ENCODE data around the gene KRT31. TPM values are rescaled to one million over a fixed set of nuclear protein-coding genes. Genes with fewer than 3 reads are reported as not detected.
"Not testable (repeated sequence)": the region's sequence is repeated elsewhere in the genome, so short reads cannot be mapped to it uniquely, and the experiment has no call there.

The KRT31 gene
- total and polyA plus RNA-seq, 2 donors (not counting 1 experiment from before 2014, with no cell fraction given): not detected

GRCh38 chr17:41351177-41351576 lies 46.2 kb downstream of the KRT31 start:
- DNase-seq (no peak), ATAC-seq (ENCODE audit: low read depth) (no peak)
- Histone ChIP-seq H3K9me3 (ENCODE audit: control extremely low read depth in 1 of 3, control insufficient read depth in 2 of 3, insufficient read depth in 1 of 3, low read length in 2 of 3) (no peaks in the 10 kb centered on the region), H3K4me3 (ENCODE audit: control extremely low read depth in 1 of 5, extremely low read depth in 1 of 5, insufficient read depth in 1 of 5, low read depth in 2 of 5, low read length in 4 of 5) (no peak overlapping the region), H3K27ac (ENCODE audit: low read length in 2 of 2) (no peak overlapping the region), H3K36me3 (replicated peaks in 1 of 2; ENCODE audit: control extremely low read depth in 1 of 2, control insufficient read depth in 1 of 2, extremely low read depth in 1 of 2, insufficient read depth in 2 of 2, low read length in 1 of 2) (no peaks in the 10 kb centered on the region), H3K4me2 (replicated peaks; ENCODE audit: low read depth, low read length, poor library complexity, severe bottlenecking) (no peak overlapping the region), H2AFZ (ENCODE audit: insufficient read depth, low read depth, low read length, poor library complexity, severe bottlenecking) (no peak overlapping the region), H3K79me2 (ENCODE audit: control insufficient read depth, insufficient read depth, low read length) (no peaks in the 10 kb centered on the region), H4K20me1 (ENCODE audit: control insufficient read depth, insufficient read depth, low read length, poor library complexity, severe bottlenecking) (no peaks in the 10 kb centered on the region), H3K27me3 (replicated peaks in 1 of 4; ENCODE audit: control extremely low read depth in 1 of 4, control insufficient read depth in 3 of 4, insufficient read depth in 4 of 4, low read length in 3 of 4) (peaks cover 0 to 7% (median 0%) of the 10 kb centered on the region in 4 experiments), H3K9ac (ENCODE audit: low read length) (no peak overlapping the region), H3K4me1 (ENCODE audit: control insufficient read depth in 2 of 2, insufficient read depth in 2 of 2, low read length in 2 of 2) (no peaks in the 10 kb centered on the region)
- ChIA-PET POLR2A (no interaction called here), CTCF (no interaction called here)
- no peak overlapping the region for H3K27ac Mint-ChIP-seq
- peaks cover under 1% of the 10 kb centered on the region for H3K9me3 Mint-ChIP-seq (ENCODE audit: insufficient read depth)
- no peak overlapping the region for H3K4me3 Mint-ChIP-seq
- intact Hi-C loops (cut with micrococcal nuclease): no loop called here
- H3K4me1 Mint-ChIP-seq: no peaks in the 10 kb centered on the region
- WGBS (ENCODE audit: insufficient coverage): no CpG with 5 or more reads among the region's 2 CpGs
- peaks cover 27% of the 10 kb centered on the region for H3K27me3 Mint-ChIP-seq
- TF ChIP-seq EZH2 (IDR thresholded peaks at IDR 0.05; ENCODE audit: borderline replicate concordance, insufficient read depth, low read depth, low read length, poor library complexity, severe bottlenecking) (no peak), CTCF (IDR thresholded peaks at IDR 0.05) (no peak)

GRCh38 chr17:41350381-41350878 lies 47.0 kb downstream of the KRT31 start, which contains the start of gene KRT33A:
TSS of gene KRT33A (minus strand) at chr17:41350828. CDS start at chr17:41350767, 61 bp downstream.
- H3K4me3 ChIP-seq (ENCODE audit: control extremely low read depth in 1 of 5, extremely low read depth in 1 of 5, insufficient read depth in 1 of 5, low read depth in 2 of 5, low read length in 4 of 5); H3K4me2 ChIP-seq (replicated peaks; ENCODE audit: low read depth, low read length, poor library complexity, severe bottlenecking); ATAC-seq (ENCODE audit: low read depth); H3K4me1 Mint-ChIP-seq; H3K4me1 ChIP-seq (ENCODE audit: control insufficient read depth in 2 of 2, insufficient read depth in 2 of 2, low read length in 2 of 2); H3K9me3 ChIP-seq (ENCODE audit: control extremely low read depth in 1 of 3, control insufficient read depth in 2 of 3, insufficient read depth in 1 of 3, low read length in 2 of 3); H3K9ac ChIP-seq (ENCODE audit: low read length); DNase-seq; H3K4me3 Mint-ChIP-seq; intact Hi-C loops (cut with micrococcal nuclease); H2AFZ ChIP-seq (ENCODE audit: insufficient read depth, low read depth, low read length, poor library complexity, severe bottlenecking); H3K9me3 Mint-ChIP-seq (ENCODE audit: insufficient read depth); H3K79me2 ChIP-seq (ENCODE audit: control insufficient read depth, insufficient read depth, low read length); H3K27ac ChIP-seq (ENCODE audit: low read length in 2 of 2); H4K20me1 ChIP-seq (ENCODE audit: control insufficient read depth, insufficient read depth, low read length, poor library complexity, severe bottlenecking); POLR2A ChIA-PET; H3K27ac Mint-ChIP-seq; H3K27me3 ChIP-seq (replicated peaks in 1 of 4; ENCODE audit: control extremely low read depth in 1 of 4, control insufficient read depth in 3 of 4, insufficient read depth in 4 of 4, low read length in 3 of 4); CTCF ChIA-PET; H3K36me3 ChIP-seq (replicated peaks in 1 of 2; ENCODE audit: control extremely low read depth in 1 of 2, control insufficient read depth in 1 of 2, extremely low read depth in 1 of 2, insufficient read depth in 2 of 2, low read length in 1 of 2): not testable (repeated sequence)
- WGBS (ENCODE audit: insufficient coverage): 99% methylated on average over 14 of the region's 16 CpGs
- peaks cover 23% of the 10 kb centered on the region for H3K27me3 Mint-ChIP-seq

All from B cell (primary cell).